Measurements from ENCODE around the gene CMPK2.
A peak's percentile ranks its signal among the peaks of the same experiment; 100 is the strongest.

Gene CMPK2

DNA sequence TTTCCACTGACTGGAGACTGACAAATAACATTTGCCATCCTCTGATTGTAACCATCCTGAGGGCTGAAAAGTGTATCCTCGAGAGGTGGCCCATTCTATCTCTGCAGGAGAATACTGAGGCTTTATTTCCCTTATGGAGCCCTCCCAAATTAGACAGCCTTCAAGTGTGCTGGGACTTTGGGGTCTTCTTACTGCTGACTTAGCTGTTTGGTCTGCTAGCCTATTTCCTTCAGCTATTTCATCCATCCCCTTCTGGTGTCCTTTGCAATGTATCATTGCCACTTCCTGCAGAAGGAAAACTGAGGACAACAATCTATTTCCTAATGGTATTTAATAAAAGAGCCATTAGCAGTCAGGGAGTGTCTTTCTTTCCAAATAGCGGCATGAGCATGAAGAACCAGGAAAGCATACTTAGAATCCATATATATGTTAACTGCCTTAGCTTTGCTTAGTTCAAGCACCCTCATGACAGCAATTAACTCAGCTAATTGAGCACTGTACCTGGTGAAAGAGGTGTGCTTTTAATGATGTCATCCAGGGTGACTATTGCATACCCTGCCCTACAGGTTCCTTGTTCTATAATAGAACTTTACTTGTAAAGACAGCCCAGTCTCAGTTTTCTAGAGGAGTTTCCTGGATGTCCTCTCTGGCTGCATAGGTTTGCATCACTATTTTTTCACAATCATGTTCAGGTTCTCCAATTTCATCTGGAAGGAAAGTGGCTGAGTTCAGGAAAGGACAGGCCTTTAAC lies 24.0 kb downstream of the CMPK2 start:
- DNase-seq: no peak

DNA sequence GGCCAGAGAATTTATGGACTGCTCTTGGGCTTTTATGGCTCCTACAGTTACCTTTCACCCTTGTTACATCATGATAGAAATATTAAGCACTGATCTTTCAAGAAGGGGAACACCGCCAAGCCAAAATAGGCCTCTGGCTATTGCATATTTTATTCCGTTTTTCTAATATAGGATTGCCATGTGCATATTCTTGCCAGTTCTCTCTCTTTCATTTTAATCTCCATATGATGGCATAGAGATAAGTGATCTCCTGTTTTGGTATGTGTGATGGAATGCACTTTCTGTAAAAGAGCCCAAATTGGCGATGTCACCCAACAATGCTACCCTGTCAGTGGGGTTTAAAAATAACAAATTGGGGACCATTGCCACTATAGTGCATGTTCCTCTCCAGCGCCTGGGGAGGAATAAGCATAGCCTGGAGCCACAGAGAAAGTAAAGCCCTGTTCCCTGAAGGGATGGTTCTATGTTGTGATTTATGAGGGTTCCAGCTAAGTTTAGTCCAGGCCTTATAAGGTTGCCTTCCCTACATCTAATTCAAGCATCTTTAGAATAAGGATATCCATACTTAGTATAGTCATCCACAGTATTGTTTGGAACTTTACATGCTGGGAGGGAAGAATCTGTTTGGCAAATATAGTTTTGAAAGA lies 26.9 kb downstream of the CMPK2 start:
- no peak for DNase-seq

DNA sequence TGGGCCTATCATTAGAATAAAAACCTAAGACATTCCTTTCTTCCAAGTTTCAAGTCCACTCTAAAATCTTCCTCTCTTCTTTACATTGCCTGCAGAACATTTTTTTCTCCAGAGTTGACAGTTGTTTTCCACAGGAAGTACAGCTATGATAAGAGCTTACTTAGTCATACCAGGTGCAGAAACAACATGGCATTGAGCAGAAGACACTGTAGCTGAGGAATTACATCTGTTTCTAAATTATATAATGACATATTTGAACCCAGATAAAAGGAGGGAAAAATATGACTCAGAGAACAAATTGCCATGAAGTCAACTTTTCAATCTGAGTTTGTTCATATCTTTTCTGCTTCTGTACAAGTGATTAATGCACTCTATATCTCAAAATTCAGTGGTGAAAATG lies 30.2 kb downstream of the CMPK2 start:
- no peak for DNase-seq

DNA sequence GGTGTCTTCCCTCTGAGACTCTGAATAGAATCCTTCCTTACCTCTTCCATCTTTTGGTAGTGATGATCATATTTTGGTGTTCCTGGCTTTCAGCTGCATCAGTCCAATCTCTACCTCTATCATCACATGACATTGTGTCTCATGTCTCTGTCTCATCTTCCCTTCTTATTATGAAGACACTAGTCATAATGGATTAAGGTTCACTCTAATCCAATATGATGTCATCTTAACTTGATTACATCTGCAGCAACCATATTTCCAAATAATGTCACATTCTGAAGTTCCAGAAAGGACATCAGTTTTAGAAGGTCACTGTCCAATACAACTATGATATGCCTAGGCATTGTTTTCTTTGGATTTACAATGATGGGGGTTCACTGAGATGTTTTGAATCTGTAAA lies 31.5 kb downstream of the CMPK2 start:
- DNase-seq: no peak

DNA sequence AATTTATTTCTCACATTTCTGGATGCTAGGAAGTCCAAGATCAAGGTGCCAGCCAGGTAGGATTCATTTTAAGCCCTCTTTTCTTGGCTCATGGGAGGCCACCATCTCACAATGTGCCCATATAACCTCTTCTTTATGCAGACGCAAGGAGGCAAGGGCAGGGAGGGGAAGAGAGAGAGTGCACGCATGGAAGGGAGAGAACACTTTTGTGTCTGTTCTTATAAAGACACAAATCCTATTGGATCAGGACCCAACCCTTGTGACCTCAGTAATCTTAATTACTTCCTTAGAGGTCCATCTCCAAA lies 32.5 kb downstream of the CMPK2 start:
- DNase-seq: no peak

DNA sequence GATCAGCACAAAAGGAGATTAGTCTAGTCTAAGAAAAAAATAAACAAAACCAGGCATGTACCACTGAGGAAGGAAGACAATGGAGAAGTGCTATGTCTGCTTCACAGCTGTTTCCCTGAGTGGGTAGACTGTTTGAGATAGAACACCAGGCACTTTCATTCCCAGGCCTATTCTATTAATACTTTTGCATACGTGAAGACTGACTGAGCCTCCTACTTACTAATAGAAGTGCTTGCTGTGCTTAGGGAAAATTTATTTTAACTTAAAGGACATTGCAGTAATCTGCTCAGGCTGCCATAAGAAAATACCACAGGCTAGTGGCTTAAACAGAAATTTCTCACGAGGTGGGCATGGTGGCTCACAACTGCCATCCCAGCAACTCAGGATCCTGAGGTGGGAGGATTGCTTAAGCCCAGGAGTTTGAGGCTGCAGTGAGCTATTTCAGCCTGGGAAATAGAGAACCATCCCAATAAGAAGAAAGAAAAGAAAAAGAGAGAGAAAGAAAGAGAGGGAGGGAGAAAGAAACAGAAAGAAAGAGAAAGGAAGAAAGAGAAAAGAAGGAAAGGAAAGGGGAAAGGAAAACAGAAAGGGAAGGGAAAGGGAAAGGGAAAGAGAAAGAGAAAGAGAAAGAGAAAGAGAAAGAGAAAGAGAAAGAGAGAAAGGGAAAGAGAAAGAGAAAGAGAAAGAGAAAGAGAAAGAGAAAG lies 33.0 kb downstream of the CMPK2 start:
- DNase-seq: no peak

DNA sequence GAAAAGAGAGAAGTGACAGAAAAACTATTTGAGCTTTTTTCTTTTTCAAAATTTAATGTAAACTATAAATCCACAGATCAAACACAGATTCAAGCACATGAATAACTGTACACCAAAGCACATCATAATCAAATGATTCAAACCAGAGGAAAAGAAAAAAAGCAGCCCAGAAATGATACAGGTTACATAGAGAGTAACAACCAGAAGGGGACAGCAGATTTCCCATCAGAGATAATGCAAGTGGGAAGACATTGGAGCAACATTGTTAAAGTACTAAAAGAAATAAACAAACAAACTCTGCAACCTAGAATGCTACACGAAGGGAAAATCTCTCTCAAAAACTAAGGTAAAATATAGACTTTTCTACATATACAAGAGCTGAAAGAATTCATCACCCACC lies 34.5 kb downstream of the CMPK2 start:
- no peak for DNase-seq

DNA sequence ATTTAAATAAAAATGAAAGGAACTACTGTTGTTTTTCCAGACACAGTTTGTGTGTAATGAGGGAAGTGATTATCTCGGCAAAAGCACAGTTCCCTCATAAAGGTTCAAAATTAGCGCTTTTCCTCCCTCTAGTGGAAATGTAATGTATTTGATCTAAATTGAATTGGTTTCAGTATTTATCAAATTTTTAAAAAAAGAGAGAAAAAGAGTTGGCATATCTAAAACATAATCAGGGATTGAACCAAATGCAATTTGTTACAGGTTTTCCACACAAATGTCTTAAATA lies 37.5 kb downstream of the CMPK2 start:
- peak; percentile 9 to 23 for DNase-seq

DNA sequence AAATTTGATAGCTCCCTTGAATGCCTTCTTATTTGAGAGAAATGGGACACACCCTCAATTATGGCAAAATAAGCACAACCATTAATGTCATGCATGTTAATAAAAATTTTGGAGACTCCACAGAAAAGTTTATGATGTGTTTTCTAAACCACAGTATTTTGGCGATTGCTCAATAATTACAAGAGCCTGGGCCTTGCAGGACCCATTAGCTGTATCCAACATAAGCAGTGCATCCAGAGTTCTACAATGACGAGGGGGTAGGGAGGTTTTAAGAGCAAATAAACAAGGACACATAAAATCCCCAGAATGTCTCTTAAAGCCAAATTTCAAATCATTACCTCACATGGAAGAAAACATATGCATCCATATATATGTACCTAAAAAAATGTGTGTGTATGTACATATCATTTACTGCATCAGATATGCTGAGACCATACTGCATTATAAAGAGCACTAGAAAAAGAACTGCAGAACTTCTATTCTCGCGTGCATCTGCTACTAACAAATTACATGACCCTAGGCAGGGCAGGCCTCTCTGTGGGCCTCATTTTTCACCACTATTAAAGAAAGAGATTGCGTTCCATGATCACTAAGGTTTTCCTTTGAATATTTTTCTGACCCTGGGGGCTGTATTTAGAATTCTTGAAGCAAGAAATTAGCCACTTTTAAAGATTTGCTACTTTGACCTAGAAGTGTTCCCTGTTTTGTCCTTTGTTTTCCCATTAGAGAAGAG lies 38.0 kb downstream of the CMPK2 start:
- DNase-seq: no peak

DNA sequence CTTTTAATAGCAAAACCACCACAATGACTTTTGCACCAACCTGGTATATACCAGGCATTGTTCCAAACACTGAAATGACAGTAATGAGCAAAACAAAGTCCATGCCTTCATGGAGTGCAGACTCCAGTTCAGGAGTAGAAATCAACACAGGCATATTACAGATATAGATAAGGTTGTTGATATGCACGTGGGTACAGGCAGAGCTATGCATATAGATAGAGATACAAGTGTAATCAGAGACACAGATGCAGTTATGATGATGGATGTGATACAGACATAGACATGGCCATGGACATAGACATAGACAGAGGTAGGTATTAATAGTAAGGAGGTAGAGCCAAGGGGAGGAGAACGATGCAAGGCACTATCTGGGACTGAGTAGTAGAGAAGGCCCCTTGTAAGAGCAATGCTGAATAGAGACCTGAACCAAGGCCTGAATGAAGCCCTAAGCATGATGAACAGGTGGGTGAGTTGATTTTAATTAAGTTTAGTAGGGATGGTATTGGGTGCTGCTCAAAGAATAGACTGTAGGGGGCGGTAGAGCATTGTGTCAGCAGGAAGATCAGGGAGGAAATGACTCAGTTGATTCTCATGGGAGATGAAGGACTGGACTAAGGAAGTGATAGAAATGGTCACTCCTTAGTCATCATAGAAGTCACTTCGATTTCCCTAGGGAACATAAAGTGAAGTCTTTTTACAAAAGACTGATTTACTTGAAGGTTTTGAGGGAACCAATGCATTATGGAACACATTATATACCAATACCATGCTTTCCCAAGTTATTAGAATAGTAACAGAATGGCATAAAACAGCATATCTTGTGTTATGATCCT lies 39.4 kb downstream of the CMPK2 start:
- peak; percentile 22 to 64 for DNase-seq

DNA sequence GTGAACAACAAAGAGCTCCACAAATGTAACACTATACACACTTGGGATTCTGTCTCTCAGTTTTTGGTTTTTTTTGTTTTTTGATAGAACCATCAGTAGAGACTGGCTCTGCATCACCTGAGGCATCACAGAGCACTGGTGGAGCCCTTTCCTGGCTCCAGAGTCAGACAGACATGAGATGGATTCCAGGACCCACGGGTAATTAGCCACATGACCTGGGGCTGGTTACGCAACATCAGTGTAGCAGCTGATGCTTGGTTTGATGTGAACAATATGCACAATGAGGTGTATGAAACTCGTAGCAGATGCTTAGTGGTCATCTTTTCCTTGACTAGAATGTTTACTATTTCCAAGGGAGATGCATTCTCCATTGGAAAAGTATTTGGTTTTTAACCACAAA lies 40.7 kb downstream of the CMPK2 start:
- no peak for DNase-seq

DNA sequence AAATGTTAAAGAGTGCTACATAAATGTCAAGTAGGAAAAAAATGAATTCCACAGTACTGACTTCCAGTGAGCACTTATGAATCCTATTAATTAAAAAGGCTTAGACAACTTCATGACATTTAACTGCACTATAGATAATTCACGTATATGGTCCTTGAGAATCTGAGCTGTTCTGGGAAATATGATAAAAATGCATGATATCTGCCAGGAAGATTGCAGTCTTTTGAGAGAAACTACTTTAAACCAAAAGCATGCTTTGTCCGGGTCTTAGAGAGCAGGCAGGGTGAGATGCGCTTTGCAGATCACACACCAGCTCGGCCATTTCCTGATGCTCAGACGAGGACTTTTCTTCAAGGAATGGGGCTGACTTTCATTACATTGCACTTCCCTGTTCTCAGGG lies 42.6 kb downstream of the CMPK2 start:
- DNase-seq: no peak

DNA sequence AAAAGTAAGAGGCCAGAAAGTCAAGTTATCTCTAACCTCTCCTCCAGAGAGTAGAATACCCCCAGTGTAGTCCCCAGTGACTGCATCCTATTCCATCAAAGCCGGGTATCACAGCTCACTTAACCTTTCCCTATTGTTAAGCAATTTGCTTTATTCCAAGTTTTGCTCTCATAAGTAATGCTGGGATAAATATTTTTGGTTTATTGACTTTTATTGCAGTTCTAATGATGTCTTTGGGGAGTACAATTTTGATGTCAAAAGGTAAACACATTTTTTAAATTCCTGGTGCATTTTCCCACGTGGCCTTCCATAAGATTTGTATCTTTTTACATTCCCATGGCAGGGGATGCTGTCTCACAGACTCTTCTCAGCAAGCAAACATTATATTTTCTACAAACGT lies 43.3 kb downstream of the CMPK2 start:
- DNase-seq: no peak

DNA sequence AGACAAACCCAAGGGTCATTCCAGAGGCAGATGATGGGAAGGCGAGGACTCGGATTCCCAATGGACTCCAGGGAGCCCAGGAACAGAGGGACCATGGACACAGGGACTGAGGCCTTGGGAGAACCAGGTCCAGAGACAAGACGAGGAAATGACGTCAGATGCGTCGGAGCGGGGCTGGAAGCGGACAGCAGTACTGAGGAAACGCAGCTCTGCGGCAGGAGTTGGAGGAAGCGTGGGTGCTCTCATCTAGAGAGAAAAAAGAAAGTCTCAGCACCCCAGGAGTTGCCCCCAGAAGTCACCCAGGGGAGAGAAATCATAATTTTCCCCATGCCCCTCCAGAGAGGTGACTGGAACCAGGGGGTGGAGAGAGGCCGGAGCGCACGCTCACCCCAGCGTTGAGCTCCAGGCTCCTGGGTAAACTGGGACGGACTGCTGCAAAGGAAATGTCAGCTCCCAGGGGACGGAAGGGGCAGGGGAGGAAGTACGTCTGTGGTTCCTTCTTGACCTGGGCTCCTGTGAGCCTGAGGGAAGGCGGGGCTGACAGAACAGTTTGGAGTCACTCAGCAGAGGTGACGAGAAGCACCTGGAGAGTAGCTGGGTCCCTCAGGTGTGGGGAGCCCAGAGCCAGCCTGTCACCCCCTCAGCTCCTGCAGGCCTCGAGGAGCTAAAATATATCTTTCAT lies 44.7 kb downstream of the CMPK2 start:
- no peak for DNase-seq

DNA sequence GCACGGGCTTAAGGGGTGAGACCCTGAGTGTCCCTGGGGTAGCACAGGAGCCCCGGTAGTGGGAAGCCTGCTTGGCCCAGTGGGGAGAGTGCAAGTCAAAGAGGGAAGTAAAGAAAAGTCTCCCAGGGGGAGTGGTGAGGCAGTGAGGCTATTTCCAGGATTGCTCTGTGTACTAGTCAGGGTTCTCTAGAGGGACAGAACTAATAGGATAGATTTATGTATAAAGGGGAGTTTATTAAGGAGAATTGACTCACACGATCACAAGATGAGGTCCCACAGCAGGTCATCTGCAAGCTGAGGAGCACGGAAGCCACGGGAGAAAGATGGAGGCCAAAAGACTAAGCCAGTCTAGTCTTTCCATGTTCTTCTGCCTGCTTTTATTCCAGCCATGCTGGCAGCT lies 45.5 kb downstream of the CMPK2 start:
- DNase-seq: no peak

DNA sequence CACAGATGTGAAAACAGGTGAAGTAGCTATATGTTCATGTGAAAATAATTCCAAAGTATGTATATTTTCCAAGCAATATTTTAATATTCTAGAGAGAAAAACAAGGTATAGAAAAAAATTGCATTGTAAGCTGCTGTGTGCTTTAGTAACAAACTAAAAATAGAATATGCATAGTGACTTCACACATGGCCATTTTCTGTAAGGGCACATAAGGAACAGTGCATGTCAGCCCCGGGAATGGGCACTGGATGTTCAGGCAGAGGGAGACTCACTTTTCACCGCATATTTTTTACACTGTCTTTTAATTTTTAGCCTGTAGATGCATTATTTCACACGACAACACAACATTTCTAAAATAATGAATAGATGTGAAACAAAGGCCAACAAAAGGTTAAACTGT lies 46.0 kb downstream of the CMPK2 start:
- DNase-seq: no peak

DNA sequence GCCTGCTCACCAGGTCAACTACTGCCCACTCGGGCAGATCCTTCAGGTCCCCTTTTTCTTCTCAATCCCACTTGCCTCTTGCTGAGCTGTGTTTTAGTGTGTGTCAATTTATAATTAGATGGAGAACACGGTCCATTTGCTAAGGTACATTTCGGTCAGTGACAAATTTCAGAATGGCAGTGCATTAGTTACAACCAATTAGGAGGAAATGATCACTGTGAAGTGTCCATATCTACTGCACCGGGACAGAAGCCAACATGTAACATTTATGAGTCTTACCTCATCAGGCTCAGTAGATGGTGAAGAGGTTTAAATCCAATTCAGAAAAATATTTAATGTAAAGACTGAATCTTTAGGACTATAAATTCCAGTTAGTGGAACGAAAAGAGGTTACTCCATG lies 47.7 kb downstream of the CMPK2 start:
- DNase-seq: no peak

DNA sequence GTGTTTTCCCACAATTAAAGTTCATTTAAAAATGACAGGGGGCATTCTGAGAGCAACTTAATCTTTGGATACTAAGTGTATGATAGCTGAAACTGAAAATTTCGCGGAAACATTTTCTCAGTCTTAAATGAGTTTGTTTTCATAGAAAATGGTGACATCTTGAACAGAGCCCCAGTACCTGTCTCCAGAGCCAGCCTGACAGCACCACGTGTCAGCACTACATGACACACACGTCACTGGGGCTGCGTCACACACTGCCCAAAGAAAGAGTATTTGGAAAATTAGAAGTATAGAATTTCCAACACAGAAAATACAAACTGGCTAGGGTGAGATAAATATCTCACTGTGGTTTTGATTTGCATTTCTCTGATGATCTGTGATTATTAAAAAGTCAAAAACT lies 50.8 kb downstream of the CMPK2 start:
- DNase-seq: no peak

DNA sequence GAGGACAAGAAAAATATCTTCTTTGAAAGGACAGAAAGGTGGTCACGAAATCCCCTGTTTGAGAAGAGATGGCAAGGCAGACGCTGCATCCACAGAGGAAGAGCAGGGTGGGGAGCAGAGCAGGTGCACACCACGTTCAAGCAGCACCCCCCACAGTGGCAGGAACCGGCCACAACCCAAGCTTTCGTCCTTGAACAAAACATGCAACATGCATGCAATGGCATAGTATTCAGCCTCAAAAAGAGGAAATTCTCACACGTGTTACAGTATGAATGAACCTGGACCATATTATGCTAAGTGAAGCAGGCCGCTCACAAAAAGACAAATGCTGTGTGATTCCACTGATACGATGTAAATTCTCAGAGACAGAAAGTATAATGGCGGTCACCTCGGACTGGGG lies 51.4 kb downstream of the CMPK2 start:
- no peak for DNase-seq

DNA sequence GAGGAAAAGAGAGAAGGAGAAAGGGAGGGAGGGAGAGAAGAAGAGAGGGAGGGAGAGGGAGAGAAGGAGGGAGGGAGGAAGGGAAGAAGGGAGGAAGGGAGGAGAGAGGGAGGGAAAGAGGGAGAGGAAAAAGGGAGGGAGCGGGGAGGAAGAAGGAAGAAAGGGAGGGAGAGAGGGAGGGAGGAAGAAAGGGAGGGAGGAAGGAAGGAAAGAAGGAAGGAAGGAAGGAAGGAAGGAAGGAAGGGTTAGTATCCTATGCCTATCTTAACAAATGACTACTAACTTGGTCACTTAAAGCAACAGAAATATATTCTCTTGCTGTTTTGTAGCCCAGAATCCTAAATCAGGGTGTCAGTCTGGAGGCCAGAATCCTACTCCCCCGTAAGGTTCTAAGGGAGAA lies 52.1 kb downstream of the CMPK2 start:
- DNase-seq: no peak

DNA sequence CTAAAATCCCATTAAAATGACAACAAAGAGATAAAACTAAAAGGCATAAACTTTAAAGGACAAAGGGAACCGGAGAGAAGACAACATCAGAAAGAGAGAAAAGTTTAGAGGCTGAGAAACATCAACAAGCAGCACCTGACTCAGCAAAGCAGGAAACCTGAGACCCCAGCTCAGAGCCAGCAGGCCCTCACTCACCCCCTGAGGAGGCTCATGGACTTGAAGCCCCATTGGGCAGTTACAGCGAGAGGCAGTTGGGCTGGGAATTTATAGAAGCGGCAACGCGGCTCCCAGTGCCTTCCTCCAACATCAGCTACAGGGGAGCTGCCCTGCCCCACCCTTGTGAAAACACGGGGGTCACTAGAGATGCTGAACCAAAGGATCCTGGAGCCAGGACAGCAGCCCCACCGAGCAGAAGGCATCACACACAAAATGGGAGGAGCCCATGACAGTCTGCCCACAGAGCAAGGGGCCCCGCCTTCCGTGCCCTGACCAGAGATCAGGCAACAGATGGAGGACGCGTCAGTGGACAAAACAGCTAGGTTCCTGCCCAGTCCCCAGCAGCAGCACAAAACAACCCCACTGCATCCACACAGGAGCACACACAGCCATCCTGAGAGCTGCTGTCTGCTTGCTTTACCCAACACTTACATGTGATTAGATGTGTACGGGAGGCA lies 52.7 kb downstream of the CMPK2 start:
- no peak for DNase-seq

DNA sequence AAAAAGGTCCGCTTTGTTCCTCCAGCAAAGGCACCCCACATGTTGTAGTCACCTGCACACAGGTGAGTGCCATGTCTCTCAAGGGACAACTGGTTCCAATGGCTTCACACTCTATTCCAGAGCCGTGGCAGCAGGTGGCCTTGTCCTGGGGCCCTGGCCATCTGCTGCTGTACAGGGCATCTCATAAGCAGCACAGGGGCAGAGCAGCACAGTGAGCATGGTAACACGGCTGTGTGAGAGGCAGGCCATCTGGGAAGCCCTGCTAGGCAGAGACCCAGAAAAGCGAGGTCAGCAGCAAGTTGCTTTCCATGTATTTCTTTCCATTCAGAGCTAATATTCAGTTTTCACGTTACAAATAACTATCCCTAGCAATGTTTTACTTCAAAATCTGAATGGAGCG lies 54.7 kb downstream of the CMPK2 start:
- DNase-seq: no peak

Measured in NCI-H526 (cell line).